CD4-positive, alpha-beta T cell treated with Interleukin-4 for 1 hour (primary cell): ENCODE measurements around the gene RUFY4.

Source experiments
- DNase-seq, 2 donors: peaks; one replicate each; pipeline ENCODE4 v3.0.0-alpha.2; 2020 to 2022

RUFY4 gene

GRCh38 chr2:218068721-218069334, at the start of gene RUFY4:
Gene RUFY4 (plus strand): TSS chr2:218069253. CDS start chr2:218070606, 1,353 bp downstream.
- peak; percentile 78 to 83 for DNase-seq

GRCh38 chr2:218019411-218020060, 49.5 kb upstream of the RUFY4 start:
- DNase-seq = no peak

DNA sequence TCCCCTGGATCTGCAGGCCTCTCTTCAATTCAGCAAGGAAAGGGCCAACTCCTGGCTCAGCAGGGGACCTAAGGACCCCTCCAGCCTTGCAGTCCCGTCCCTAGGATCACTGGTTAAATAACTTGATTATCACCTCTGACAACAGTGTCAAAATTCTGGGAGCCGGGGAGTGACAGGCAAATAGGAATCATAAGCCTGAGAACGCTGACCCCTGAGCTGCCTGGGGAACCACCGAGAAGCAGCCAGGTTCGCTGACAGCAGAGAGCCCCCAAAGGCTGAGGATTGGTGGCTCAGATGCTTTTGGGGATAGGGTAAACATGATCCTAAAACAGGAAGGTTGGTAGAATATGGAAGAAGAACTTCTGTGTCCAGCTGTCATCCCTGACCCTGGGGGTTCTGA, 48.8 kb upstream of the RUFY4 start:
- DNase-seq = no peak

GRCh38 chr2:218020966-218021535, 48.0 kb upstream of the RUFY4 start:
- DNase-seq = no peak

GRCh38 chr2:218021536-218022071, 47.4 kb upstream of the RUFY4 start:
- DNase-seq = no peak

GRCh38 chr2:218022131-218022850, 46.8 kb upstream of the RUFY4 start:
- DNase-seq = no peak

GRCh38 chr2:218022851-218023530, 46.1 kb upstream of the RUFY4 start:
- DNase-seq = no peak

DNA sequence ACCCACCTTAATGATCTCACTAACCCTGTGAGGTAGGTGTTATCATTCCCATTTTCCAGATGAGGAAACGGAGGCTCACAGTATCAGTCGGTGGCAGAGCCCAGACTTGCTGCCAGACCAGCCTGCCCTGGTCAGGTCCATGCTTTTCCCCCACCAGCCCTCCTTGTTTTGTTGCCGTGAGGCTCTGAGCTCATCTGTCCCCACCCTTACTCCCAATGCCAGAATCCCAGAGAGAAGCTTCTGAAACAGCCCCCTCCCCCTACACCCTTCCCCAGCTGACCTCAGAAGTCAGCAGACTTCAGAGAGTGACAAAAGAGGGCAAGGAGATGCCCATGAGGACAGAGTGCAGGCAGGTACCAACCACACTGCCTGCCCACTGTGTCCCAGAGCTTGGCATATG, 45.4 kb upstream of the RUFY4 start:
- no peak for DNase-seq

GRCh38 chr2:218024336-218024735, 44.7 kb upstream of the RUFY4 start:
- no peak for DNase-seq

DNA sequence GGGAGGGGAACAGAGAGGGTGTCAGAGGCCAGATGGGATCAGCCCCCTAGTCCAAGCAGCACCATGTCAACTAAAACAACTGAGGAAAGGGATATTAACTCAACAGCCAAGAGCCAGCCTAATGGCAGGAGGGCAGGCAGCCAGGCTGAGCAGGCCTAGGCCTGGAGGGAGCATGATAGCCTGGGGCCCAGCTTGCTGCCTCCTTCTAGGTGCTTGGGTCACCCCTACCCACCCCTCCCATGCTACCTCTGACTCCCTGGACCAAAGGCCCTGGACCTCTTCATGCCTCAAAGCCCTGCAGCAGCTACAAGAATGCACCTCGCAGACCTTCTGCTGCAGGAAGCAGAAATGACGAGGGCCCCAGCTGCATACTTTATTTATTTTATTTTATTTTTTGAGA, 44.2 kb upstream of the RUFY4 start:
- no peak for DNase-seq

DNA sequence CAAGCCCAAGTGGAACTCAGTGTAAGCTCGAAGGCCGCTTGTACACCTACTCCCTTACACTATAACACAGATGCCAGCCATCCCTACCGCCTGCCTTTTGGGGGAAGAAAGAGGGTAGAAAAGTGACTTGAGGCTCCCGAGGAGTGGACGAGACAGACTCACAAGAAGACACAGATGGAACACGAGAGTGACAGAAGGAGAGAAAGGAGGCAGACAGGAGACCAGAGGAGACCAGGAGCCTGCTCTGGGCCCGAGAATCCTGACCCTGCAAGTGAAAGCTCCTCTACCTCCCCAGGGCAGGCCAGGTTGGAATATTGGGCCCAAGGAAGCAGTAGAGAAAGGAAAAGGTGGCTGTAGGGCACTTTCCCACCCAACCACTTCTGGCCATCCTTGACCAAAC, 42.8 kb upstream of the RUFY4 start:
- no peak for DNase-seq

GRCh38 chr2:218026676-218027425, 42.2 kb upstream of the RUFY4 start:
- DNase-seq = no peak

DNA sequence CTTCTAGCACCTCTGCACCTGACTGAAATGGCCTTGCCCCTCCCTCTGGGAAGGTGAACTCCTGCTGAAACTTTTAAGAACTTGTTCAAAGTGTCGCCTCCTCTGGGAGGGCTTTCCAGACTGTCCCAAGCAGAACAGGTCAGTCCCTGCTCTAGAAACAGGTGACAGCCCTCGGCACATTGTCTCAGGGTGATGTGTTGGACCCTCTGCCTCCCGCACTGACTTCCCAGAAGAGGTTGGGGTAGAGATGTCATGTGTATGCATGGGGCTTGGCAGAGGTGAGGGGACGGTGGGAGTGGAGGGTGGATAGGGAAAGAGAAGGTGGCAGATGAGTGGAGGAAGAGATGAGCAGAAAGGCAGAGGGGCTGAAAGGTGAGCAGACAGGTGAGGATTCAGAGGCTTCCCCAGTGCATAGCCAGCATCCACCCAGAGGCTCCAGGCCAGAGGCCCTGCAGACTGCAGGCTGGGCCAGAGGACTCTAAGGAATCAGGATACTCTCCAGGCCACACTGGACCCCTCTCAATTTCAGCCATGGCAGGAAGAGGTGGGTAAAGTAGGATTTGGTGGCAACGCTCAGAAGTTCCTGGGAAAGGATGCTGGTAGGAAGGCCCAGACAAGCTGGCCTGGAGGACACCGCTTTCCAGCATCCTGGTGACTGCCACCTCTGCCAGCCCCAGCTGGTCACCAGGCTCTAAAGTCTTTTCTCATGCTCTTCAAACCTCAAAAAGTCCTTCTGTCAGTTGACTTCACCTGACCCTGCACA, 41.4 kb upstream of the RUFY4 start:
- no peak for DNase-seq

DNA sequence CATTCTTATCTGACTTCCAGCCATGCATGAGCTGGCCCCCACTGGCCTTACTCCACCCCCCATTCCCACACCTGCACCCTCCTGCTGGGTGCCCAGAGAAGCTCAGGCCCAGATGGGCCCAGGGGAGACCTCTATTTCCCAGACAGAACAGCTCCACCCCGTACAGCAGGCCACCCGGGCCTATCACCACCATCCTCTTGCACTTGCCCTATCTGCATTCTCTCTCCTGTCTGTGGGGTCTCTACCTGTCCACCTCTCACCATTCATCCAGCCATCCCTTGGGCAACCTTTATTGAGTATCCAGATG, 40.9 kb upstream of the RUFY4 start:
- no peak for DNase-seq

DNA sequence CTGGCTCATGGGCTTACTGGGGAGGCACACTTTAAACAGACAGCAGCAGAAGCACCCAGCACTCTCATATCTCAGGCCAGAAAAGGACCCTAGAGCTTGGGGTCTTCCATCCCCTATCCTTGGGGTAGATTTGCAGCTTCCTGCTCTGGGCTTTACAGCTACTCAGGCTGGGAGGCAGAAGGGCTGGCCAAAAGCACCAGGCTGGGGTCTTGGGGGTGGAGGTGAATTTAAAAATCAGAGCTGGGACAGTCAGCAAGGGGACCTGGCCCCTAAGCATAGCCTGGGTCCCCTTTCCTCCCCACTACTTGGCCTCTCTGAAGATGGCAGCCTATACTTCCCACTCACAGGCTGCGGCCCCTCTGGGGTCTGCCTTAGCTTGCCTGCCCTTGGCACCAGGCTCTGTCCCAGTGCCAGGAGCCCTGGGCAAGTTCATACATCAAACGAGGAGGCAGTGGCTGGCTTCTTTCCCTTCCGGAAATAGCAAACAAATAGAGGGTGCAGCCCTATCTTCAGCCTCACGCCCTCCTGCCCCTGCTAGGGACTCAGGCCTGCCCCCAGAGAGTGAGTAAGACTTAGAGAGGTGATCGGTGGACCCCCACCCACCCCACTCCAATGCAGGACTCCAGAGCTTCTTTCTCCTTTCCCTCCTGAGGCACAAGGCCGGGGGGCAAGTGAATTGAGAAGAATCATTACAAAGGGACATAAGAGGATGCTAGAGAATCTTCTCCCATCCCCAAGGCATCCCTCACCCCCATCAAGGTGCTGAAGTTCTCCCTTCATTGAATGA, 40.3 kb upstream of the RUFY4 start:
- no peak for DNase-seq

GRCh38 chr2:218029366-218030360, 39.4 kb upstream of the RUFY4 start:
- DNase-seq = no peak

- DNase-seq = no peak
These were observed 38.5 kb upstream of the RUFY4 start for GRCh38 chr2:218030409-218031195.

GRCh38 chr2:218031261-218031660, 37.8 kb upstream of the RUFY4 start:
- no peak for DNase-seq
